Activated naive CD4-positive, alpha-beta T cell treated with anti-CD3 and anti-CD28 coated beads, Interleukin-2, amount 50 U/mL, for 16 hours (primary cell): ENCODE data around the gene TARBP2.
A peak's percentile ranks its signal among the peaks of the same experiment; 100 is the strongest.

Source experiments
- DNase-seq: peaks from one replicate; pipeline ENCODE4 v3.0.0-alpha.2; 2020

TARBP2 gene, protein sequence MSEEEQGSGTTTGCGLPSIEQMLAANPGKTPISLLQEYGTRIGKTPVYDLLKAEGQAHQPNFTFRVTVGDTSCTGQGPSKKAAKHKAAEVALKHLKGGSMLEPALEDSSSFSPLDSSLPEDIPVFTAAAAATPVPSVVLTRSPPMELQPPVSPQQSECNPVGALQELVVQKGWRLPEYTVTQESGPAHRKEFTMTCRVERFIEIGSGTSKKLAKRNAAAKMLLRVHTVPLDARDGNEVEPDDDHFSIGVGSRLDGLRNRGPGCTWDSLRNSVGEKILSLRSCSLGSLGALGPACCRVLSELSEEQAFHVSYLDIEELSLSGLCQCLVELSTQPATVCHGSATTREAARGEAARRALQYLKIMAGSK

DNA sequence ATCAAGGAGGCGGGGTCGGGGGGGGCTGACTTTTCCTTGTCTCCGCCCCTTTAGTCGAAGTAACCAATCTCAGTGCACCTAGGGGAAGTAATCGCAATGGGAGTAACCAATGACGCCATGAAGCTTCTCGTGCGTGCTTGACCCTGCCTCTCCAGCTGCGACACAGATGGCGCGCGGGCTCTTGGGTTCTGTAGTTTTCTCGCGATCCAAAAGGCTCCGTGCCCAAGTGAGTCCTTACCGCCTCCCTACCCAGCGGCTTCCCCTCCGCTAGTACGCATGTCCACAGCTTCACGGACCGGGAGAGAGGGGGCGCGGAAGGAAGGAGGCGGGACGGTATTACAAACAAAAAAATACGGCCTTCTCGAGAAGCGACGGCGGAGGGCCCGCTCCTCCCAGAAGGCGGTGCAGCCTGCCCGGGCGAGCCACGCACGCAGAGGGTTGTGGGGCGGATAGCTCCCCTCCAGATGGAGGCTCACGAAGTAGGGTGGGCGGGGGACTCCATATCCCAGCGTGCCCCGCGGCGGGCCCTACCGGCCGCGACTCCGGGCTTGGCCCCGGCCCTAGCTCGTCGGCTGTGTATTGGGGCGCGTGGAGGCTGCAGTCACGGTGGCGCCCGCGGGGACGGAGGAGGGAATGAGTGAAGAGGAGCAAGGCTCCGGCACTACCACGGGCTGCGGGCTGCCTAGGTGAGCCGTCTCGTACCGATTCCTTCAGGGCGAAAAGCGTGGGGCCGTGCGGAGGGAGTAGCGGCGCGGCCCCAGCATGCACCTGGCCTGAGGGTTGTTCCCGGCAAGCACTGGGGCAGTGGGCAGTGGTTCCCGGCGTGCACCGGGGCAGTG is at the start of gene TARBP2:
TSS of gene TARBP2 (plus strand) at position 508 of the 839 bp plus-strand sequence. CDS start at position 634, 126 bp downstream.
- DNase-seq: peak; percentile 95

DNA sequence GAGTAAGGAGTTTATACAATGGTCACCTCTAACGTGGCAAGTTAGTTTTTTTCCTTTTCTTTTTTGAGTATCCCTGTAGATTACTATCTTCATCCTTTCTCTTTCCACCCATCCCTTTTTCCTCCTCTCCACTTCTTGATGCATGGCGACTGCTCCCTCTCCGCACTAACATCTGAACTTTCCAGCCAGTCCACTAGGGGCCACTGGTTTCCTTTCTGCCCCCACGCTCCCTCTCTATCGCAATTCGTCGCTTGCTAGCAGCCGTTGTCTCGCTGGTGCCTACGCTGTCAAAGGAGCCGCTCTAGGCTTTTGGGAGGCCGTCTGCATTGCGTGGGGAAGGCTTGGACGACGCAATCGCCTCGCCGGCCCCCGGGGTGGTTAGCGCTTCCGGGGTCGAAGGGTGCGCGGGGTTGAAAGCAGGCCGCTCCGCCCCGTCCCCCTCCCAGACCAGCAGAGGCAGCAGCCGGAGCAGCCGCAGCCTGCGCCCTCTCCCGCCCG is 49.4 kb upstream of the TARBP2 start, which contains the start of gene PCBP2:
TSS of gene PCBP2 (plus strand) at position 442 of the 498 bp plus-strand sequence. CDS start 2,699 bp downstream, outside the sequence.
- peak; percentile 98 for DNase-seq

DNA sequence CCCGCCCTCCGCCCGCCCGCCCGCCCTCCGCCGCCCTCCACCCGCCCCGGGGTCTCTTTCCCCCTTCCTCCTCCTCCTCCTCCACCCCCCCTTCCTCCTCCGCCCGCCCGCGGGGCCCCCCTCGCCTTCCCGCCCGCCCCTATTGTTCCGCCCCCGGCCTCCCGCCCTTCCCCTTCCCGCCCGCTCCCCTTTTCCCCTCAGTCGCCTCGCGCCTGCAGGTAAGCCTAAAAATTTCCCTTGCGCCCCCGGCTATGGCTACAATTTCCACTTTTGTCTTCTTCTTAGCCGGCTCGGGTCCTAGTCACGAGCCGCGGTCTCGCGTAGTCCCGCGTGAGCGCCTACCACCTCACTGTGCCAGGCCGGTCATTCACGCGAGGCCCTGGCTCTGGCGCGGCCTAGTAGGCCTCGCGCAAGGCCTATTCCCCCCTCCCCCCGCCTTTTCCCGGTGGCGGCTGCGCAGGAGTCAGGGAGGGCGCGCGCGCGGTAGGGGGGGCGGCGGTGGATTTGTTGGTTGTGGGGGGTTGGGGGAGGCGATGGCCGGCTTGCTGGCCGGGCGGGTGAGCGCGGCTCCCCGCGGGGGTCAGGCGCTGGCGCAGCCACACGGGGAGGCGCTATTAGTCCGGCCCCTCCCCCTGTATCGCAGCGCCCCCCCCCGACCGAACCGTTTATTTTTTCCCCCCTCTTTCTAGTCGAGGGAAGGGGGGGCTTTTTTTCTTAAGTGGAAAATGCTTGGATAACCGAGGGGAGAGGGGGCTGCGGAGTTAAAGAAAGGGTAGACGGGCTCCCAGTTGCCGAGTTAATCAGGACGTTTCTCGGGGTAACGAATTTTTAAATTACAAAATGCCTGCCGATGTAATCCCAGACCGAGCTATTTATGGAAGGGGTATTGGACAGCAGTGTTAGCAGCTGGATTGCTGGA is 48.7 kb upstream of the TARBP2 start:
- peak; percentile 77 for DNase-seq

DNA sequence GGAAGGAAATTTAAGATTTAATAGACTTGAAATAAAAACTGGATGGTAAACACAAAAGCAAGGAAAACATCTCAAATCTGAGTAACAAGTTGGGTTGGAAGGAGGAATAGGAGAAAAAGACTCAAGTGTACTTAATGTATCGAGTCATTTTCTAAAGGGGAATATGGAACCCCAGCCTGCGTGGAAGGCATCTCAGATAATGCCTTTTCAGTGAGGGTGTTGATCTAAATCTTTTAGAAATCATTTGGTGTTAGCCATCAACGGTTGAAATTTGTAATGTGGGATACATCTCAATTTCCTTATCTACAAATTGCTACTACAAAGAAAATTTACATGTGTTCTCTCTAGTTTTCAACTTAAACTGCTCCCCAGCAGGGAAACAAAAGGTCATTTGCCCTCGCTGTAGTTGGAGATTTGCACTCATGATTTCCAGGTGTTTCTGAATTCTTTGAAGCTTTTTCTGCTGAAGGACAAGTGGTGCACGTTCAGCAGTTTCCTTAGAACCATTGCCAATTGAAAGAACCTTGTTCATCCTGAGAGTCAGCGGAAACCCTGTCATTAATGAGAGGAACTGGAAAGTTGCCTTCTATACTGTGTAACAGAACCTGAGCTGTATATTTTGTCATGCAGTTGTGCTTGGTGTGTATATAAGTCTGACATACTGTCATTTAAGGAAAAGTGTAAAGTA is 47.0 kb upstream of the TARBP2 start:
- no peak for DNase-seq

DNA sequence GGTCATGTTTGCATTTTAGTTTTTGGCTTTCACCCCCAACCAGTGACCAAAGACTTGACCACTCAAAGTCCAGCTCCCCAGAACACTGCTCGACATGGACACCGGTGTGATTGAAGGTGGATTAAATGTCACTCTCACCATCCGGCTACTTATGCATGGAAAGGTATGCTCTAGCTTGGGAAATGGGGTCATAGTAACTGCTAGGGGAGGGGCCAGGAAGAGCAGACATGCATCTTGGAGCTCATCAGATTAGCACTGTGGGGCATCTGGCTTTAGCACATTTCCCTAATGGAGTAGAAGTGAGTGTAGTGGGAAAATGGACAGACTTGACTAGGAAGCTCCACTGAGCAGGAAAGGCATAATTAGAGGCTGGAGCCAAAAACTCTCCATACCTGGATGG is 46.4 kb upstream of the TARBP2 start:
- DNase-seq: no peak

DNA sequence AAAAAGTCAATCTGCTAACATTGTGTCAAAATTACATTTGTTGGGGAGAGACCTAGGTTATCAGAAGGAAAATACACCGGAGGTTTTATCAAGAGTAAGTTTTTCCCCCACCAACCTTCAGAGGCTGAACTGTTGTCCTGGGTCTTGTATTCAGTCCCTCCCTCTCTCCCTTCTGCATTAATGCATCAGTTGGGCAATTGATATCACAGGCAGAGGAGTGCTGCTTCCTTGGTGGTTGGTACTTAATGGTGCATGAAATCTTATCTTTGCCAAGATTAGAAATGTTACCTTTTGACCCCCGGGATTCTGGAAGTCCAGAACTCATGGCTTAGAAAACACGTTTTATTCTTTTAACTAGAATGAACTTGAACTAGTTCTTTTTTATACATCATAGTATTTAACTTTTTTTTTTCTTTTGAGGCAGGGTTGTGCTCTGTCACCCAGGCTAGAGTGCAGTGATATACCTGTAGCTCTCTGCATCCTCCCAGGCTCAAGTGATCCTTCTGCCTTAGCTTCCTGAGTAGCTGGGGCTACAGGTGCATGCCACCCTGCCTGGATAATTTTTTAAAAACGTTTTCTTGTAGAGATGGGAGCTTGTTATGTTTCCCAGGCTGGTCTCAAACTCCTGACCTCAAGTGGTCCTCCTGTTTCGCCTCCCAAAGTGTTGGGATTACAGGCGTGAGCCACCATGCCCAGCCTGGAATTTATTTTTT is 44.3 kb upstream of the TARBP2 start:
- DNase-seq: no peak

DNA sequence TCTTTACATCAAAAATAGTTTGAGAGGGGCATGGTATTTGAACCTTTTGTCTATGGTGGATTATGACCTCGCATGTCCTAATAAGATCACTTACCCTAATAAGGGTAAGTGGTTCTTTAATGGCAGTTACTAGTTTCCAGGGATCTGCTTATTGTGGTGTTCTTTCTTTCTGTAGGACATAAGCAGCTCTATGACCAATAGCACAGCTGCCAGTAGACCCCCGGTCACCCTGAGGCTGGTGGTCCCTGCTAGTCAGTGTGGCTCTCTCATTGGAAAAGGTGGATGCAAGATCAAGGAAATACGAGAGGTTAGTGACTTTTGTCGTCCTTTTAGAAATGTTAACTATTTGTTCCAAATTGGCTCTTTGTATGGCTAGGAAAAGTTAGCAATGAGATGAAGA is 42.0 kb upstream of the TARBP2 start:
- no peak for DNase-seq

DNA sequence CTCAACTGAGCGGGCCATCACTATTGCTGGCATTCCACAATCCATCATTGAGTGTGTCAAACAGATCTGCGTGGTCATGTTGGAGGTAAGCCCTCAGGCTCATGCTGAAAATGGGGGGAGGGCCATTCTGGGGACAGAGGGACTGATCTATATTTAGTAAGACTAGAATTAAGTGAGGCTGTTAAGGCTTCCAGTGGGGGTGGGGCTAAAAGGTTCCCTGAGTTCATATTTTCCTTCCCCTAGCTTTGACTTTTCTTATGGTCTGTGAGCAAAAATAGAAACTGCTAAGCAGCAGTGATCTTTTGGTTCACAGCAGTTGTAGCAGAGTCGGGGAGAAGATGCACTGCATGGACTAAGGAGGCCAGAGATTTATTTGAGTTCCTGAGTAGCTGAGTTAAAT is 40.0 kb upstream of the TARBP2 start:
- DNase-seq: no peak

DNA sequence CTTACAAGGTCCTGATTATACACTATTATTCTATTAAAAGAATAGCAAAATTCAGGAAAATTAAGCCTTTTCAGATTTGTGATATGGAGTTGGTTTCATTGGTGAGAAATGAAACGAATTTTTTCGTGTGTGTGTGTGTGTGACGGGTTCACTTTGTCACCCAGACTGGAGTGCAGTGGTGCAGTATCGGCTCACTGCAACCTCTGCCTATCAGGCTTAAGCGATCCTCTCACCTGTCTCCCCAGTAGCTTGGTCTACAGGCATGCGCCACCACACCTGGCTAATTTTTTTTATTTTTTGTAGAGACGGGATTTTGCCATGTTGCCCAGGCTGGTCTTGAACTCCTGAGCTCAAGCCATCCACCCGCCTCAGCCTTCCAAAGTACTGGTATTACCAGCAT is 39.5 kb upstream of the TARBP2 start:
- DNase-seq: no peak

DNA sequence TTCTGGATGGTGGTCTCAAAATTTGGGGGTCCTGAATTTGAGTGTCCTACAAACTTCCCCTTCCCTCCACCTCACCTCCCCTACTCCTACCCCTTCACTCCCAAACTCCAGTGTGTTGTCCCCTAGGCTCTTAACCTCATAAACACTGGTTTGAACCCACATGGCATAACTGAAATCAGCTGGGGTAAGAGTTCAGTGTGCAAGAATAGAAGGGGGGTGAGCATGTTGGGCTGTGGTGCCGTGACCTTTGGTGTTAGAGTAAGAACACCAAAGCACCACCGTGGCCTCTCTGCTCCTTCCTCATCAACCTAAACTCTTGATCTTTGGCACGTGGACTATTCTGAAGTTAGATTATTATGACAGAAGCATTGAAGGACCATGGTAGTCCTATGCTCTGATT is 38.1 kb upstream of the TARBP2 start:
- DNase-seq: no peak

DNA sequence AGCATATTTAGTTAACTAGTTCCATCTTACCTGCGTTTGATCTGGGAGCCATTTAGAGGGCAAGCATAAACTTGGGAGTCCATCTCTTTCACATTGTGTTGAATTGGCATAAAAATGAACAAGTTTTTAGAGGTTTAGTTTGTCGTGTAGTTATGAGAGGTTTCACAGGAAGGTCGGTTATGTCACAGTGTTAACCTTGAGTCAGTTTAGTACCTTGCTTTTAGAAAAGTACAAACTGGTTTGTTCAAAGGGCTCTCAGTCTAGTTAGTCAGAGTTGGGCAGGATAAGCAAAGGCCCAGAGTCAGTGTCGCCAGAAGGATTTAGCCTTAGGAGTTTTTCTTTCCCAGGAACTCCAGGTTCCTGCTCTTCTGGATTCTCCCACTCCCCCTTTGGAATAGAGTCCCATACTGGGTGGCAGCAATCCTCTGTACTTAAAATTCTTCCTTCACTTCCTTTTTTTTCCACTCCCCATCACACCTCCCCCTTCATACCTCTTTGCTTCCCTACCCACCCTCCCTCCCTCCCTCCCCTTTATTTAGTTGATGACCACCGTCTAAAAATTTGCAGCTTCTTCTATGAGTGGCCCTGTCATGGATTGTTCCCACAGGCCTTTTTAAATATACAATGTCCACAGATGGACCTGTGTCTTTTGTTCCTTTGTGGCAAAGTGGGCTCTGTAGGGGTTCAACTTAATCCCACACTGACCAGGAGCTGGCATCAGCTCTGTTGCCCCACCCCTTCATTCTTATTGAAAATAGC is 37.1 kb upstream of the TARBP2 start:
- DNase-seq: no peak

DNA sequence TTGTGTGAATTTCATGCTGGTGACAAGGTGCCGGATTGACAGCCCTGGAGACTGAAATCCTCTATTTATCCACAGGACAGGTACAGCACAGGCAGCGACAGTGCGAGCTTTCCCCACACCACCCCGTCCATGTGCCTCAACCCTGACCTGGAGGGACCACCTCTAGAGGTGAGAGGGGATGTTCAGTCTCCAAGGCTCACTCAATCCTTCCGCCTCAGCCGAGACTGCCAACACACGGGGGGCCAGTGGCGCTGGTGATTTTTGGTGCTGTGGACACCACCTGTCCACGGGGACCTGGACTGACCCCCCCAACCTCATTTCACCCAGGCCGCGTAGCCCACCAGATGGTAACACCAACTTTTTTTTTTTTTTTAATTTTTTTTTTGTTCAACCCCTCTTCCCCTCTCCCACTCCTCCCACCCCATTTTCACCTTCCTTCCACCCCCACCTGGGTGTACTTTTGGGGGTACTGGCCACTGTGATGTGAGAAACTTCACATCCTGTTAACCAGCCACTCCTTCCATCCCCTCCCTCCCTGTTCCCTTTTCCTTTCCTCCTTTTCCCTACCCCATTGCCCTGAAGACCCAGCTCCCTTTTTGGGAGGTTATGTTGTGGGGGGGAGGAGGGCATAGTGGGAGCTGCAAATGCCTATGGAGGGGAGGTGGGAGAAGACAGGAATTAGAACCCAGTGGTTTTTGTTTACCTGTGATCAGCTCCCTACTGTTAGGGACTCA is 36.2 kb upstream of the TARBP2 start:
- DNase-seq: no peak

DNA sequence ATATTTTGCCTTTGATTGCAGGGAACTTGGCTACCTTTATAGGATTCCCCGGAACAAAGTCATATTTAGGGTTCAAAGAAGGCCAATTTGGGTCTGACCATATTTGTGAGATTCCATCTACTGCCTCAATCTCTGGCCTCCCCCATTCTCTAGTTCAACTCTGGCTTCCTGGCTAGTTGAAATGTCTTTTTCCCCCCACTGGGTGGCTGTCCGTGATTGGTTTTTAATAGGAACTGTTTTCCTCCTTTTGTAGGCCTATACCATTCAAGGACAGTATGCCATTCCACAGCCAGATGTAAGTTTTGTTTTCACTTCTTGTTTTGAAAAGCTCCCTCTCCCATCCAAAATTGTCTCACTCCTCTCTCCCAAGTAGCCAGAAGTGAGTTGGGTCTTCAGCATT is 35.4 kb upstream of the TARBP2 start:
- no peak for DNase-seq

DNA sequence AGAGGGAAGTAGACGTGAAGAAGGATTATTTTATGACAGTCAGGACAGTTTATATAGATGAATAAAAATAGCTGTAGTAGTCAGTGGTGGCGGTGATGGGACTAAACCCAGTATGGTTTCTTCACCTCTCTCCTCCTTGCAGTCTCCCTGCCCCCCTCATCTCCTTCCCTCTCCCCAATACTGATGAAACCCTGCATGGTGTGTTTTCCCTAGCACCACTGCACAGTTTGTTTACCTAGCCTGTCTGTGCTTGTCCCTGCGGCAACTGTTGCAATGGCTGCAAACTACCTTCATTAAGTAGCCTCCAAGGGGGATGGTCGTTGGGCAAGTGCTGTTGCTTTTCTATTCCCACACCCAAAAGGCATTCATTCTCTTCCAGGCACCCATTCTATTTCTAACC is 34.4 kb upstream of the TARBP2 start:
- no peak for DNase-seq

DNA sequence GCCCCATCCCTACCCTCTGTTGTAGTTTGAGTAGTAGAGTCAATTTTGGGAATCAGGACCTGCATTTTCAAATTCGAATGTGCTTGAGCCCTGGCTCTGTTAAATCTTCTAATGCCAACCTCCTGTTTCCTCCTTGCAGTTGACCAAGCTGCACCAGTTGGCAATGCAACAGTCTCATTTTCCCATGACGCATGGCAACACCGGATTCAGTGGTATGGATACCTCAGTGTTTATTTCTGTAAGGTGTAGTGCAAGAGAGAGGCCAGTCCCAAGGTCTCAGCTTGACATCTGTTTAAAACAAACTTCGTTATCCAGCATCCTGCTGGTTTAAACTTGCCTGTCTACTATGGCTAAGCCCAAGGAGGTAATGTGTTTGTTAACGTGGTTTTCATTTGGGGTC is 34.0 kb upstream of the TARBP2 start:
- no peak for DNase-seq

DNA sequence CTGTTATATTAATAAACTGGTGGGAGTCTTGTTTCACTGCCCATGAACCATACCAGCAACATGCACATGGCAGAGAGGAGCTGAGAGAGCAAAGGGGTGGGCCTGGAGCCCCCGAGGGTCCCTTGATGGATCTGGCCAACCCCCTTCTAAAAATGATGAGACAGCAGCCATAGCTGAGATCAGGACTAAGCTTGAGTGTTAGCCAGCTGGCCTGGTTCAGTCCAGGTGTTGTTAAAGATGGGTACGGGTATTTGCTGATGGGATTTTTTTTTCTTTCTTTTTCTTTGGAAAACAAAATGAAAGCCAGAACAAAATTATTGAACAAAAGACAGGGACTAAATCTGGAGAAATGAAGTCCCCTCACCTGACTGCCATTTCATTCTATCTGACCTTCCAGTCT is 33.2 kb upstream of the TARBP2 start:
- no peak for DNase-seq

DNA sequence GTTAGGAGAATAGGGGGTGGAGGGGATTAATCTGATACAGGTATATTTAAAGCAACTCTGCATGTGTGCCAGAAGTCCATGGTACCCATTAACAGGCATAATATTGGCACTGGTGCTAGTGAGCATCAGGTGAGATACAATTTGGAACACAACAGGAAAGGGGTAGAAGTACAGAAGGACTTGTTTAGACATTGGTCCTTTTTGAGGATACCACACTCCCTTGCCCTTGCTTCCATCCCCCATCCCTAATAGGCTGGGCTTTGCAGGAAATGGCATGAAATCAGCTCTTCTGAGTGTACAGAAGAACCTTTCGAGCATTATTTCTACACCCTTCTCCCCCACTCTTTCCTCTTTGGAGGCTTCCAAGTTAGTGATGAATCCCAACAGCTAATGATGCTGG is 32.8 kb upstream of the TARBP2 start:
- DNase-seq: no peak

DNA sequence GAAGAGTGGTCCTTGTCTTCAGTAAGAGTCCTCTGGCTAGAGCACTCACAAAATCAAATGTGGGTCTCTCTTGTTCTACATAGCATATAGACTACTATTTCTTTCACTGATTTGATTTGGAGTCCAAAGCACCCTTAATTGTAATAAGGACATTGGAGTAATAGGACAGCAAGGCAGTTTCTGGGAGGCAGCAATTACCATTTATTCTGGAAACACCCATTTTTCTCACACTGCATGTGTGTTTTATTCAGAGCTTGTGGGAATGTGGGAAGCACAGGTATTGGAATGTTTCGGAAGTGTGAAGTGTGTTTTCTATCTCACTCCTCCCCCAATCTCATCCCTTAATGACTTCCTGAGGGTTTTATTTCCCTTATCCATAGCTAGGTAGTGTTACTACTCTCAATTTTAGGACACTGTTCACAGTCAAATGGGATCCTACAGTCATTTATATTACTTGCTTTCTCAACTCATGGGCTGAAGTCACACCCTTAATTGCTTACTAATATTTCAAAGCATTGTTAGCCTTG is 29.0 kb upstream of the TARBP2 start:
- no peak for DNase-seq

DNA sequence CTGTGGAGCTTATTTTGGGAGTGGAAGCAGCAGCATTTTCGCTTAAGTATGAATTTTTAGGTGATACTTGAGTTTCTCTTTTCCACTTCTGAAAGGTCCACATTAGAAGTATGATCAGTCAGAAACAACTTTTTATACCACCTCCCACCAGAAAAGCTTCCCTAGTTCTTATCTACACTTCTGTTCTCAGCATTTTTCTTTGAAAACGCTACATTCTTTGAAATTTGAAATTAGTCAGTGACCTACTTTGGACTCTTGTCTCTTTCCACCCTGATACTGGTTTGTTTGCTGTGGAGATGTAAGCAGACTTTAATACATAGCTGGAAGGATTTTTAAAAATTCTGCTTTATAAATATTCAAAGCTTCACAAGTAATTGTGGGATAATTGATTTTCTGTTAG is 27.0 kb upstream of the TARBP2 start:
- DNase-seq: no peak

DNA sequence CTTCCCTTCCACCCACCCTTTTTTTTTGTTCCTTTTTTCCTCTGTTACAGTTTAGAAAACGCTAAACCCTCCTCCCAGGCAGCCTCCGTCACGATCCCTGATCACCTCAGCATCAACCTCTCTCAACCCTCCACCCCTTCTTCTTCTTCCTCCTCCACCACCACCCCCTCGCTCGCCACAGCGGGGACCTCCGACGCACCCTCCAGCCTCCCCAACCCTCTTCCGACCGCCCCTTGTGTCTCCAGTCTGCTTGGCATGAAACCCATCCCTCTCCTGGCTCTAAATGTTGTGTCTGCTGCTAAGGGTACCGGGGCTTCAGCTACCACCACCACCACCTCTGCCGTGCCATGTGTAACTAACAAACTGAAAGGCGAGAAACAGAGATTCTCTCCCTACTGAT is 26.3 kb upstream of the TARBP2 start:
- DNase-seq: no peak
